ENCODE measurements around the gene FGF12.

DNA sequence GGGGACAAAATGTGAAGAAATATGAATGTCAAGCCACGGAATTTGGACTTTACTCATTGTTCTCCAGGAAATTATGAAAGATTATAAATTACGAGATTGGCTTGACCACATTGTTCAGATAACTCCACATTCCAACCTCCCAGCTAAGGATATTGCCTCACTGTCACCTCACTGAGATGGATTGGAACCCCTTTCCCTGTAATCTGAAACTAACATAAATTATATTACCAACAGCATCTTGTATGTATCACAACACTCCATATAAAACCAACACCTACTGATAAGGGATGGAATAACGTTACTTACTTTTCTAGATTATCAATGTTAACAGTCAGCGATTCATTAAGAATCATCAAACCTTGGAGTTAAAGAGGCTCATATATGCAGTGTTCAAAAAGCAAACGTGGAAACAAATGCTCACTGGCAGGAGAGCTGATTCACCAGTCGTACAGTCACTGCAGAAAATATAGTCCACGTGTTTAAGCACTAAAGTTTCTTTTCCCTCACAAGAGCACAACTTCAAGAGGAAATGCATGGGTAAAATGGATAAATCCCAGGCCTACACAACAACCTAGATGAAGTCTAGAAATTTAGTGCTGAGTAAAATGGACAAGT, 451.5 kb downstream of the FGF12 start:
- TF ChIP-seq, protein P1, sequence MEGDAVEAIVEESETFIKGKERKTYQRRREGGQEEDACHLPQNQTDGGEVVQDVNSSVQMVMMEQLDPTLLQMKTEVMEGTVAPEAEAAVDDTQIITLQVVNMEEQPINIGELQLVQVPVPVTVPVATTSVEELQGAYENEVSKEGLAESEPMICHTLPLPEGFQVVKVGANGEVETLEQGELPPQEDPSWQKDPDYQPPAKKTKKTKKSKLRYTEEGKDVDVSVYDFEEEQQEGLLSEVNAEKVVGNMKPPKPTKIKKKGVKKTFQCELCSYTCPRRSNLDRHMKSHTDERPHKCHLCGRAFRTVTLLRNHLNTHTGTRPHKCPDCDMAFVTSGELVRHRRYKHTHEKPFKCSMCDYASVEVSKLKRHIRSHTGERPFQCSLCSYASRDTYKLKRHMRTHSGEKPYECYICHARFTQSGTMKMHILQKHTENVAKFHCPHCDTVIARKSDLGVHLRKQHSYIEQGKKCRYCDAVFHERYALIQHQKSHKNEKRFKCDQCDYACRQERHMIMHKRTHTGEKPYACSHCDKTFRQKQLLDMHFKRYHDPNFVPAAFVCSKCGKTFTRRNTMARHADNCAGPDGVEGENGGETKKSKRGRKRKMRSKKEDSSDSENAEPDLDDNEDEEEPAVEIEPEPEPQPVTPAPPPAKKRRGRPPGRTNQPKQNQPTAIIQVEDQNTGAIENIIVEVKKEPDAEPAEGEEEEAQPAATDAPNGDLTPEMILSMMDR (IDR thresholded peaks at IDR 0.05) = no peak
- TF ChIP-seq POLR2A (IDR thresholded peaks at IDR 0.05) = no peak
